H1 (cell line): ENCODE data around the gene ELOVL6. TPM values are rescaled to one million over a fixed set of nuclear protein-coding genes. Genes with fewer than 3 reads are reported as not detected.

Experiments
- CTCF ChIA-PET: fragments of 300-600 bp; sonication (Branson Sonifier 250); formaldehyde crosslinking; loops from one replicate; lab custom pipeline; 2021; ENCODE audit not compliant: partially characterized antibody; lab: Charles Lee
- POLR2A ChIA-PET: fragments of 300-600 bp; sonication (Branson Sonifier 250); formaldehyde crosslinking; loops from one replicate; lab custom pipeline; 2021; ENCODE audit warnings: inconsistent platforms; ENCODE audit not compliant: partially characterized antibody; lab: Charles Lee
- DNase-seq, 2 experiments: peaks; one replicate each; pipeline versions ENCODE4 v3.0.0 to v3.0.0-alpha.2; 2010 to 2022; ENCODE audit warnings: low spot score in 2 of 2, low read depth in 1 of 2, mixed read lengths in 1 of 2
- FAIRE-seq: peaks from 2 replicates; lab custom pipeline; 2011; peaks lifted over from hg19 to GRCh38; lab: Jason Lieb, UNC
- H2AFZ ChIP-seq: 2 replicates; pipeline ENCODE4 v1.8.1; 2012; ENCODE audit warnings: low read length, inconsistent platforms
- H2AK5ac ChIP-seq: 2 replicates; pipeline ENCODE4 v1.6.1; 2013; ENCODE audit warnings: low read depth, low read length
- H2BK120ac ChIP-seq: replicated peaks from 2 replicates; pipeline ENCODE3; 2013; ENCODE audit warnings: low read depth, low read length, inconsistent platforms
- H2BK12ac ChIP-seq: 2 replicates; pipeline ENCODE4 v1.6.1; 2013; ENCODE audit warnings: low read depth, low read length
- H2BK15ac ChIP-seq: 2 replicates; pipeline ENCODE4 v1.6.1; 2013; ENCODE audit warnings: low read length
- H2BK20ac ChIP-seq: 2 replicates; pipeline ENCODE4 v1.6.1; 2013; ENCODE audit warnings: low read length
- H2BK5ac ChIP-seq: 2 replicates; pipeline ENCODE4 v1.6.1; 2013; ENCODE audit warnings: low read depth, low read length
- H3K14ac ChIP-seq: 2 replicates; pipeline ENCODE4 v1.6.1; 2013; ENCODE audit warnings: inconsistent platforms; ENCODE audit not compliant: insufficient read length
- H3K18ac ChIP-seq: 2 replicates; pipeline ENCODE4 v1.6.1; 2013; ENCODE audit warnings: low read length; ENCODE audit errors: extremely low read depth
- H3K23ac ChIP-seq: 2 replicates; pipeline ENCODE4 v1.6.1; 2013; ENCODE audit warnings: inconsistent platforms; ENCODE audit not compliant: insufficient read length
- H3K23me2 ChIP-seq: 2 replicates; pipeline ENCODE4 v1.6.1; 2013; ENCODE audit warnings: low read depth, low read length
- H3K27ac ChIP-seq: 2 replicates; pipeline ENCODE4 v1.6.1; 2011; ENCODE audit warnings: low read depth, low read length, inconsistent platforms
- H3K27me3 ChIP-seq, 4 experiments: replicated peaks in 1 of 4; 1 replicate in 1 of 4; 2 replicates in 3 of 4; pipeline versions ENCODE4 v1.6.1 to v1.8.1; 2011 to 2013; ENCODE audit warnings: low read length in 3 of 4, mild to moderate bottlenecking in 3 of 4, inconsistent platforms in 2 of 4, mixed read lengths in 2 of 4, moderate library complexity in 1 of 4; ENCODE audit not compliant: control insufficient read depth in 3 of 4, insufficient read depth in 3 of 4; ENCODE audit errors: extremely low read depth in 1 of 4
- H3K36me3 ChIP-seq, 4 experiments: 2 replicates each; pipeline versions ENCODE4 v1.6.1 to v1.8.1; 2011 to 2013; ENCODE audit warnings: mild to moderate bottlenecking in 4 of 4, low read length in 3 of 4, moderate library complexity in 2 of 4, control low read depth in 1 of 4, inconsistent platforms in 1 of 4; ENCODE audit not compliant: insufficient read depth in 4 of 4, control insufficient read depth in 2 of 4
- H3K4ac ChIP-seq: replicated peaks from 2 replicates; pipeline ENCODE3; 2013; ENCODE audit warnings: low read length, low read depth, mixed read lengths, inconsistent platforms; ENCODE audit not compliant: insufficient read length
- H3K4me1 ChIP-seq, 4 experiments: replicated peaks in 1 of 4; 1 replicate in 1 of 4; 2 replicates in 3 of 4; pipeline versions ENCODE4 v1.6.1 to v1.8.1; 2011 to 2013; ENCODE audit warnings: low read length in 3 of 4, inconsistent platforms in 2 of 4, mixed read lengths in 1 of 4; ENCODE audit not compliant: insufficient read depth in 4 of 4, control insufficient read depth in 3 of 4
- H3K4me2 ChIP-seq, 2 experiments: 2 replicates each; pipeline versions ENCODE4 v1.6.1 to v1.8.1; 2011 to 2013; ENCODE audit warnings: low read depth in 2 of 2, low read length in 2 of 2, control low read depth in 1 of 2, inconsistent platforms in 1 of 2, mild to moderate bottlenecking in 1 of 2; ENCODE audit not compliant: insufficient read depth in 1 of 2
- H3K4me3 ChIP-seq, 4 experiments: fragments of 200-600, 300-600 bp in 1 of 4; sonication (generic), shearing (Covaris generic), sonication (Bioruptor Twin) in 1 of 4; 2 replicates each; pipeline versions ENCODE4 v1.5.1 to v1.8.1; 2011 to 2016; ENCODE audit warnings: low read length in 4 of 4, low read depth in 3 of 4, control low read depth in 2 of 4, inconsistent platforms in 2 of 4, mild to moderate bottlenecking in 2 of 4, mixed read lengths in 1 of 4, moderate library complexity in 1 of 4; ENCODE audit not compliant: insufficient read depth in 2 of 4; ENCODE audit errors: extremely low read depth in 1 of 4
- H3K56ac ChIP-seq: replicated peaks from 2 replicates; pipeline ENCODE3; 2013; ENCODE audit warnings: low read depth, mild to moderate bottlenecking, mixed read lengths, low read length, inconsistent platforms; ENCODE audit not compliant: insufficient read length
- H3K79me1 ChIP-seq: 2 replicates; pipeline ENCODE4 v1.6.1; 2013; ENCODE audit warnings: low read depth, low read length, control low read depth
- H3K79me2 ChIP-seq, 2 experiments: 2 replicates each; pipeline versions ENCODE4 v1.6.1 to v1.8.1; 2012 to 2013; ENCODE audit warnings: low read length in 2 of 2, mild to moderate bottlenecking in 2 of 2, inconsistent platforms in 1 of 2; ENCODE audit not compliant: insufficient read depth in 2 of 2, control insufficient read depth in 1 of 2
- H3K9ac ChIP-seq, 4 experiments: replicated peaks in 1 of 4; 1 replicate in 1 of 4; 2 replicates in 3 of 4; pipeline versions ENCODE4 v1.6.1 to v1.8.1; 2011 to 2013; ENCODE audit warnings: low read depth in 3 of 4, low read length in 3 of 4, control low read depth in 2 of 4, mild to moderate bottlenecking in 2 of 4, moderate library complexity in 2 of 4, inconsistent platforms in 1 of 4; ENCODE audit errors: extremely low read depth in 1 of 4
- H3K9me3 ChIP-seq, 2 experiments: 2 replicates each; pipeline versions ENCODE4 v1.6.1 to v1.8.1; 2012 to 2013; ENCODE audit warnings: mild to moderate bottlenecking in 2 of 2, moderate library complexity in 2 of 2, control low read depth in 1 of 2, inconsistent platforms in 1 of 2, low read depth in 1 of 2, low read length in 1 of 2, mixed read lengths in 1 of 2; ENCODE audit not compliant: insufficient read depth in 2 of 2
- H4K20me1 ChIP-seq, 2 experiments: replicated peaks in 1 of 2; 2 replicates each; pipeline versions ENCODE3 to v1.8.1; 2011 to 2013; ENCODE audit warnings: inconsistent platforms in 2 of 2, low read length in 2 of 2, mild to moderate bottlenecking in 1 of 2; ENCODE audit not compliant: insufficient read depth in 2 of 2, control insufficient read depth in 1 of 2
- H4K5ac ChIP-seq: 2 replicates; pipeline ENCODE4 v1.6.1; 2013; ENCODE audit warnings: low read length, low read depth, mixed read lengths, inconsistent platforms; ENCODE audit not compliant: insufficient read length
- H4K8ac ChIP-seq: 2 replicates; pipeline ENCODE4 v1.8.0; 2013; ENCODE audit warnings: mild to moderate bottlenecking, moderate library complexity, low read length, inconsistent platforms; ENCODE audit not compliant: insufficient read depth; ENCODE audit errors: extremely low read depth
- H4K91ac ChIP-seq: replicated peaks from 2 replicates; pipeline ENCODE3; 2013; ENCODE audit warnings: low read length, mixed read lengths, inconsistent platforms; ENCODE audit not compliant: insufficient read length
- CBX5 ChIP-seq: fragments of 300-800, 300-1000 bp; sonication (generic); IDR thresholded peaks from 2 replicates; pipeline ENCODE4 v1.7.1; 2016; ENCODE audit warnings: antibody characterized with exemption, low read length, low read depth
- EGR1 ChIP-seq: IDR thresholded peaks from 2 replicates; pipeline ENCODE4 v1.6.1; 2011; ENCODE audit warnings: low read depth, low read length, borderline replicate concordance
- KDM1A ChIP-seq: fragments of 200-600, 300-600 bp; sonication (generic); IDR thresholded peaks from 2 replicates; pipeline ENCODE4 v1.7.1; 2016; ENCODE audit warnings: mild to moderate bottlenecking, low read length, borderline replicate concordance
- POLR2A ChIP-seq, 2 experiments: IDR thresholded peaks; 1 replicate in 1 of 2; 2 replicates in 1 of 2; pipeline ENCODE4 v1.6.1; 2011; ENCODE audit warnings: low read depth in 2 of 2, low read length in 2 of 2, mild to moderate bottlenecking in 2 of 2; ENCODE audit errors: control extremely low read depth in 1 of 2
- RXRA ChIP-seq: IDR thresholded peaks from 2 replicates; pipeline ENCODE4 v1.6.1; 2011; ENCODE audit warnings: low read depth, mild to moderate bottlenecking, low read length, moderate library complexity; ENCODE audit not compliant: insufficient read depth
- SIN3A ChIP-seq, 2 experiments: IDR thresholded peaks in 1 of 2; conservative IDR thresholded peaks in 1 of 2; 2 replicates each; pipeline ENCODE4 v1.6.1; 2011 to 2012; ENCODE audit warnings: low read length in 2 of 2, improper control_type of control experiment in 1 of 2, low read depth in 1 of 2, mild to moderate bottlenecking in 1 of 2
- TEAD4 ChIP-seq: IDR thresholded peaks from 2 replicates; pipeline ENCODE4 v1.6.1; 2012; ENCODE audit warnings: low read depth, low read length, inconsistent platforms, mixed read lengths
- WGBS, 2 experiments: shearing (Covaris generic) in 1 of 2; methylation state at CpG; one replicate each; pipeline versions ENCODE4 v1.1.6 to v1.1.7; 2013 to 2015; ENCODE audit warnings: low lambda C conversion rate in 2 of 2, mixed read lengths in 2 of 2, inconsistent platforms in 1 of 2, low coverage in 1 of 2, missing lambda C conversion rate in 1 of 2; ENCODE audit not compliant: insufficient replicate concordance in 2 of 2, insufficient coverage in 1 of 2, insufficient read length in 1 of 2; ENCODE audit errors: extremely low coverage in 1 of 2, missing lambda C conversion rate in 1 of 2; 5-methylcytosine and 5-hydroxymethylcytosine counted together
- polyA plus RNA-seq, 7 experiments: library from polyadenylated mRNA; depleted of rRNA in 3 of 7; stranded (reverse) in 5 of 7; unstranded in 2 of 7; fragments of >200 nt in 5 of 7; fragments of 200-250 nt in 2 of 7; gene quantifications; 1 replicate in 5 of 7; 2 replicates in 1 of 7; 4 replicates in 1 of 7; pipeline versions ENCODE4 v1.2.1 to v1.2.3, GENCODE V29; 2011 to 2013; ENCODE audit warnings: missing spikeins in 2 of 7, mixed read lengths in 2 of 7
- total RNA-seq: library from RNA; stranded (reverse); fragmentation: NEBNext Ultra II Directional; extraction: Animal tissue kit (Norgen Biotek cat#: 25700); gene quantifications from 2 replicates; pipeline ENCODE4 v1.2.1, GENCODE V29; 2021

Gene ELOVL6
- total and polyA plus RNA-seq, 2 of the 8 experiments (the other 6 are each of a cell fraction or from before 2014, with no cell fraction given), result 27.8 to 86.6 TPM

DNA sequence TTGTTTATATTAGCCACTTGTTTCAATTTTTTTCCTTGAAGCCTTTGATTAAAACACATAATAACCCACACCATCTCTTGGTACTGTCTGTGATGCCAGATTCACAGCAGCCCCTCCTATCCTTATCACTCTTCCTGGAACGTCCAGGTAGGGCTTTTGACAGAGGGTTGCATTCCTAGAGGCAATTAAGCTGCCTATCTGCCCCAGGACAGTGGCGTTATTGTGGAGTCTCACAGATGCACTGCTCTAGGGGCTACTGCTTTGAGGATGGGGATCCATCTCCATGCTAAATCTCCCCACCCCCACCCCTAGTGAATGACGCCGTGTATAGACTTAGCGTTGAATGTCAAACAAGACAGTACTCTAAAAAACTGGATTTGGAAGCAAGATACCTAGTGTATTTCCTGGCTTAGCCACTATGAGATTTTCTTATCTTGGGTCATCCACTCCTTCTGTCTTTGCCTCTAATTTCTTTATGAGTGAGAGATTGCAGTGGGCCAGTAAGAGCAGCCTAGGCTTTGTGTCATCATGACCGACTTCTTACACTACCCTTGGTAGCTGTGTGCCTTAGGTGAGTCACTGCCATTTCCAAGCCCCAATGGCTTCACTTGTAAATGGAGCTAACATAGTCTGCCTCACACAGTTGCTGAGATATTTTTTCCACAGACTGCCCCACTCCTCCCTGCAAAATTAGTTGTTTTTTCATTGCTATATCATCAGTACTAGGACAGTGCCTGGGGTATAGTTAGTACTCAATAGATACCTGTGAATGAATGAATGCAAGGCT lies 194.8 kb downstream of the ELOVL6 start:
- H2BK20ac ChIP-seq, result no peak overlapping the region
- H2BK5ac ChIP-seq, result no peak overlapping the region
- no peak overlapping the region for H3K4me2 ChIP-seq
- H2BK15ac ChIP-seq, result no peak overlapping the region
- H3K4me3 ChIP-seq, result no peak overlapping the region
- DNase-seq, result no peak
- ChIA-PET CTCF (interaction anchor here (0.6 to 16.6 kb wide), 5 partner anchors 16 to 897 kb away, joined by 3 to 389 read pairs (median 4); no protein-coding TSS in a partner anchor), POLR2A (no interaction called here)
- H3K23ac ChIP-seq, result no peak overlapping the region
- no peak overlapping the region for H2AFZ ChIP-seq
- H3K27me3 ChIP-seq, result no peaks in the 10 kb centered on the region
- no peak overlapping the region for H3K9ac ChIP-seq
- H2BK12ac ChIP-seq, result no peak overlapping the region
- H3K14ac ChIP-seq, result no peak overlapping the region
- H3K79me2 ChIP-seq, result no peaks in the 10 kb centered on the region
- no peaks in the 10 kb centered on the region for H3K36me3 ChIP-seq
- TF ChIP-seq EGR1, result no peak
- TF ChIP-seq TEAD4, result no peak
- TF ChIP-seq CBX5, result no peak
- TF ChIP-seq POLR2A (IDR thresholded peaks at IDR 0.05; ENCODE audit: control extremely low read depth in 1 of 2, low read depth in 2 of 2, low read length in 2 of 2), result no peak
- TF ChIP-seq KDM1A, result no peak
- no peak for TF ChIP-seq SIN3A (conservative IDR thresholded peaks at IDR 0.05 in 1 of 2, IDR thresholded peaks at IDR 0.05 in 1 of 2; ENCODE audit: low read depth in 1 of 2, low read length in 2 of 2)
- no peak for TF ChIP-seq RXRA
- WGBS, 2 experiments, result 91% methylated on average over 6 of the region's 6 CpGs; no CpG with 5 or more reads in 1 of the 2 experiments
- H2AK5ac ChIP-seq, result no peak overlapping the region
- no peaks in the 10 kb centered on the region for H3K4me1 ChIP-seq
- H4K5ac ChIP-seq, result no peak overlapping the region
- H3K23me2 ChIP-seq, result no peaks in the 10 kb centered on the region
- H3K9me3 ChIP-seq, result no peaks in the 10 kb centered on the region
- H2BK120ac ChIP-seq, result no peak overlapping the region
- no peak overlapping the region for H3K4ac ChIP-seq
- H3K18ac ChIP-seq, result no peak overlapping the region
- no peak overlapping the region for H3K27ac ChIP-seq
- H4K91ac ChIP-seq, result no peak overlapping the region
- H4K8ac ChIP-seq, result no peak overlapping the region
- no peak overlapping the region for H3K56ac ChIP-seq
- H4K20me1 ChIP-seq, result no peaks in the 10 kb centered on the region
- H3K79me1 ChIP-seq, result no peaks in the 10 kb centered on the region
- no peak for FAIRE-seq
